ENCODE data around the gene PRTG.

The PRTG gene

DNA sequence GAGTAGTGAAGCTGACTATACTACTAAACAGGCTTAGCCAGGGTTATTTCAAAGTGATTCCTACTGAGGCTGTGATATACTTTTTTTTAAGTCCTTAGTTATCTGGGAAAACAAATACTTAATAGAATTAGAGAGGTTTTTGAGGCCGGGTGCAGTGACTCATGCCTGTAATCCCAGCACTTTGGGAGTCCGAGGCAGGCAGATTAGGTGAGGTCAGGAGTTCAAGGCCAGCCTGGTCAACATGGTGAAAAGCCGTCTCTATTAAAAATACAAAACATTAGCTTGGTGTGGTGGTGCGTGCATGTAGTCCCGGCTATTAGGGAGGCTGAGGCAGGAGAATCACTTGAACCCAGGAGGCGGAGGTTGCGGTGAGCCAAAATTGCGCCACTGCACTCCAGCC lies 34.2 kb downstream of the PRTG start:
- no peak overlapping the region for H3K4me2 ChIP-seq (ENCODE audit: low read length)
- H3K4me1 ChIP-seq = peaks cover 6% of the 10 kb centered on the region
- no peak overlapping the region for H3K4me3 ChIP-seq (ENCODE audit: low read depth, low read length)
- H3K9ac ChIP-seq = no peak overlapping the region
- H3K27ac ChIP-seq = peak overlapping the region; percentile 71
- no peak overlapping the region for H2AFZ ChIP-seq
- H3K9me3 ChIP-seq (ENCODE audit: control insufficient read depth, low read length) = no peaks in the 10 kb centered on the region
- no peaks in the 10 kb centered on the region for H3K36me3 ChIP-seq (ENCODE audit: control insufficient read depth, insufficient read depth, low read length)
- no peak for TF ChIP-seq CTCF (IDR thresholded peaks at IDR 0.05)
- no peaks in the 10 kb centered on the region for H3K27me3 ChIP-seq (ENCODE audit: control insufficient read depth, insufficient read depth, low read length)
- peaks cover 7% of the 10 kb centered on the region for H3K79me2 ChIP-seq

GRCh38 chr15:55707951-55708350 lies 35.0 kb downstream of the PRTG start:
- Histone ChIP-seq H3K27ac (peak overlapping the region; percentile 71), H2AFZ (no peak overlapping the region), H3K9me3 (ENCODE audit: control insufficient read depth, low read length) (no peaks in the 10 kb centered on the region), H3K4me2 (ENCODE audit: low read length) (peak overlapping the region; percentile 40), H3K4me1 (peaks cover 9% of the 10 kb centered on the region), H3K9ac (no peak overlapping the region), H3K36me3 (ENCODE audit: control insufficient read depth, insufficient read depth, low read length) (no peaks in the 10 kb centered on the region), H3K4me3 (ENCODE audit: low read depth, low read length) (no peak overlapping the region), H3K79me2 (peaks cover 7% of the 10 kb centered on the region), H3K27me3 (ENCODE audit: control insufficient read depth, insufficient read depth, low read length) (no peaks in the 10 kb centered on the region)
- no peak for TF ChIP-seq CTCF (IDR thresholded peaks at IDR 0.05)

GRCh38 chr15:55707518-55707917 lies 35.4 kb downstream of the PRTG start:
- no peaks in the 10 kb centered on the region for H3K36me3 ChIP-seq (ENCODE audit: control insufficient read depth, insufficient read depth, low read length)
- peaks cover 7% of the 10 kb centered on the region for H3K79me2 ChIP-seq
- peak overlapping the region; percentile 71 for H3K27ac ChIP-seq
- H3K27me3 ChIP-seq (ENCODE audit: control insufficient read depth, insufficient read depth, low read length) = no peaks in the 10 kb centered on the region
- TF ChIP-seq CTCF (IDR thresholded peaks at IDR 0.05) = no peak
- H3K4me1 ChIP-seq = peaks cover 9% of the 10 kb centered on the region
- H3K4me3 ChIP-seq (ENCODE audit: low read depth, low read length) = no peak overlapping the region
- no peaks in the 10 kb centered on the region for H3K9me3 ChIP-seq (ENCODE audit: control insufficient read depth, low read length)
- H3K9ac ChIP-seq = no peak overlapping the region
- peak overlapping the region; percentile 40 for H3K4me2 ChIP-seq (ENCODE audit: low read length)
- no peak overlapping the region for H2AFZ ChIP-seq

DNA sequence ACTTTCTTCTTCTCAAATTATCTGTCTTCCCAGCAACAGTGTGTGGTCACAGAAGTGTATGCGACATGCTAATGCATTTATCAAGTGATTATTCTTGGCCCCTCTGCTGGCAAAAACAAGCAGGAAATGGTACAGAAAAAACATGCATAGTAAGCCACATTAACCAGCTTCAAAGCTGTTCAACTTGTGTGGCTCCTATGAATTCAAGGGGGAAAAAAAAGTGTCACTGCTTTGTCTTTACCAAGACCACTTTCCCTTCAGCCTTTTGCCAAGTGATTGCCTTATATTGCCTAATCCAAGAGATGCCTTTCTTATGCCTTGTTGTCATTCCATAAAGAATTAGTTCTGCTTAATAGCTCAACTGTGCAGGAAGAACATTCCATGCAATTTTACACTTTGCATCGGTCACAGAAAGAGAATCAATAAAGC lies 39.1 kb downstream of the PRTG start:
- no peaks in the 10 kb centered on the region for H3K79me2 ChIP-seq
- H3K9me3 ChIP-seq (ENCODE audit: control insufficient read depth, low read length) = no peaks in the 10 kb centered on the region
- no peak overlapping the region for H3K27ac ChIP-seq
- no peak overlapping the region for H3K4me2 ChIP-seq (ENCODE audit: low read length)
- H3K36me3 ChIP-seq (ENCODE audit: control insufficient read depth, insufficient read depth, low read length) = no peaks in the 10 kb centered on the region
- H3K9ac ChIP-seq = no peak overlapping the region
- H3K4me3 ChIP-seq (ENCODE audit: low read depth, low read length) = no peak overlapping the region
- H3K27me3 ChIP-seq (ENCODE audit: control insufficient read depth, insufficient read depth, low read length) = no peaks in the 10 kb centered on the region
- TF ChIP-seq CTCF (IDR thresholded peaks at IDR 0.05) = no peak
- H2AFZ ChIP-seq = no peak overlapping the region
- peaks cover 9% of the 10 kb centered on the region for H3K4me1 ChIP-seq

- Histone ChIP-seq H3K36me3 (ENCODE audit: control insufficient read depth, insufficient read depth, low read length) (no peaks in the 10 kb centered on the region), H3K4me3 (ENCODE audit: low read depth, low read length) (no peak overlapping the region), H3K27ac (no peak overlapping the region), H3K27me3 (ENCODE audit: control insufficient read depth, insufficient read depth, low read length) (no peaks in the 10 kb centered on the region), H3K9me3 (ENCODE audit: control insufficient read depth, low read length) (no peaks in the 10 kb centered on the region), H3K4me1 (peaks cover 3% of the 10 kb centered on the region), H3K79me2 (no peaks in the 10 kb centered on the region), H3K9ac (no peak overlapping the region), H2AFZ (no peak overlapping the region), H3K4me2 (ENCODE audit: low read length) (no peak overlapping the region)
- TF ChIP-seq CTCF (IDR thresholded peaks at IDR 0.05) = no peak
Measured at GRCh38 chr15:55700876-55701275, 42.1 kb downstream of the PRTG start.
